Measurements from ENCODE around the gene CRYBG2.
"Not testable (repeated sequence)": the region's sequence is repeated elsewhere in the genome, so short reads cannot be mapped to it uniquely, and the experiment has no call there.

CRYBG2 gene

GRCh38 chr1:26387447-26387846, 33.5 kb upstream of the CRYBG2 start:
- 92 to 93% methylated on average over 7 of the region's 7 CpGs for WGBS, 2 experiments
- Histone ChIP-seq H3K27me3 (ENCODE audit: control insufficient read depth, insufficient read depth, low read length, poor library complexity, severe bottlenecking) (no peaks in the 10 kb centered on the region), H3K4me3 (ENCODE audit: insufficient read depth, low read depth, low read length) (no peak overlapping the region), H3K9me3 (ENCODE audit: control insufficient read depth, low read length) (no peaks in the 10 kb centered on the region), H3K27ac (ENCODE audit: insufficient read depth, low read depth, low read length, poor library complexity, severe bottlenecking) (no peak overlapping the region), H3K4me1 (ENCODE audit: control insufficient read depth, insufficient read depth, low read length) (peaks cover 13% of the 10 kb centered on the region), H3K36me3 (ENCODE audit: control insufficient read depth, insufficient read depth, low read length) (no peaks in the 10 kb centered on the region)

- H3K27me3 ChIP-seq (ENCODE audit: control insufficient read depth, insufficient read depth, low read length, poor library complexity, severe bottlenecking); H3K4me1 ChIP-seq (ENCODE audit: control insufficient read depth, insufficient read depth, low read length); H3K4me3 ChIP-seq (ENCODE audit: insufficient read depth, low read depth, low read length); H3K36me3 ChIP-seq (ENCODE audit: control insufficient read depth, insufficient read depth, low read length); H3K9me3 ChIP-seq (ENCODE audit: control insufficient read depth, low read length); H3K27ac ChIP-seq (ENCODE audit: insufficient read depth, low read depth, low read length, poor library complexity, severe bottlenecking): not testable (repeated sequence)
- WGBS, 2 experiments = 90 to 93% methylated on average over 3 of the region's 3 CpGs
These were observed 31.1 kb upstream of the CRYBG2 start for GRCh38 chr1:26385063-26385462.

DNA sequence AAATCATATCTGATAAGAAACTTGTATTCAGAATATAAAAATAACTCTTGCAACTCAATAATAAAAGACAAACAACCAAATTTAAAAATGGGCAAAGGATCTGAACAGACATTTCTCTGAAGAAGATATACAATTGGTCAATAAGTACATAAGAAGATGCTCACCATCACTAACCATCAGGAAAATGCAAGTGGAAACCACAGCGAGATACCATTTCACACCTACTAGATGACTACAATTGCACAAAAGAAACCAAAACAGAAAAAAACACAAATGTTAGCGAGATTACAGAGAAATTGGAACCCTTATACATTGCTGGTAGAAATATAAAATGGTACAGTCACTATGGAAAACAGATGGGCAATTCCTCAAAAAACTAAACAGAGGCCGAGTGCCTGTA, 30.1 kb upstream of the CRYBG2 start:
- WGBS, 2 experiments = 88 to 94% methylated on average over 3 of the region's 3 CpGs
- Histone ChIP-seq H3K27me3 (ENCODE audit: control insufficient read depth, insufficient read depth, low read length, poor library complexity, severe bottlenecking) (no peaks in the 10 kb centered on the region), H3K9me3 (ENCODE audit: control insufficient read depth, low read length) (no peaks in the 10 kb centered on the region), H3K4me3 (ENCODE audit: insufficient read depth, low read depth, low read length) (no peak overlapping the region), H3K4me1 (ENCODE audit: control insufficient read depth, insufficient read depth, low read length) (no peaks in the 10 kb centered on the region), H3K36me3 (ENCODE audit: control insufficient read depth, insufficient read depth, low read length) (no peaks in the 10 kb centered on the region), H3K27ac (ENCODE audit: insufficient read depth, low read depth, low read length, poor library complexity, severe bottlenecking) (no peak overlapping the region)

GRCh38 chr1:26378879-26379251, 24.9 kb upstream of the CRYBG2 start:
- Histone ChIP-seq H3K27me3 (ENCODE audit: control insufficient read depth, insufficient read depth, low read length, poor library complexity, severe bottlenecking) (no peaks in the 10 kb centered on the region), H3K27ac (ENCODE audit: insufficient read depth, low read depth, low read length, poor library complexity, severe bottlenecking) (no peak overlapping the region), H3K4me1 (ENCODE audit: control insufficient read depth, insufficient read depth, low read length) (no peaks in the 10 kb centered on the region), H3K9me3 (ENCODE audit: control insufficient read depth, low read length) (no peaks in the 10 kb centered on the region), H3K4me3 (ENCODE audit: insufficient read depth, low read depth, low read length) (no peak overlapping the region), H3K36me3 (ENCODE audit: control insufficient read depth, insufficient read depth, low read length) (no peaks in the 10 kb centered on the region)
- 86 to 96% methylated on average over 3 of the region's 3 CpGs for WGBS, 2 experiments

DNA sequence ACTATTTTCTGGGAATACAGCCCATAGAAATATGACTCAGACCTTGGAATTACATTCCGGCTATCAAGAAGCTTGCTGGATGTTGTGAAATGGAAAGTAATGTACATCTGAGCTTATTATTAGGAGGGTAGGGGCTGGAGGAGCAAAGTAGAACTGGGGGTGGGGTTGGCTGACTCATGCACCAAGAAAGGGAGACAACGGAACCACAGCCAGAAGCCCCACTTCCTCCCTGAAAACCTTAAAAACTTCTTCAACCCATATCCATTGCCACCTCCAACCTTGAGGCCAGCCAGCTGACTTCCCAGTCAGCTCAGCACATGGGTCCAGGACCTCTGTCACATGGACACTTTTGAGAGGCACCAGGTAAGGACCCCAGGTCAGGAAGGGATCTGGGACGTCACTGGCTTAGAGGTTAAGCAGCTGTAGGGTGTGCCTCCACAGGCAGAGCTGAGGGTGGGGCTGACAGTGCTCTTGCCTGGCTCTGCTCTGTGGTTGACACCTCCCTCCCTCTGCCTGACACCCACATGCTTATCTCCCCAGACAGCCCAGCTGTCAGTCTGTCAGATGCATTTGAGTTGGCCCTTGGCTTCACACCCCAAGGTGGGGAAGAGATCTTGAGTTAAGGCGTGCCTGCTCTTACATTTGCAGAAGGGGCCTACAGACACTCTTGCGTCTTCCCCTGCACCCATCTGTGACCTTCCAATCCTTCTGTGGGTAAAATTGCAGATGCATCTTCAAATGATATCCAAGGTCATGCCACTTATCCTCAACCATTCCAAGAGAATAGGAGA, 24.4 kb upstream of the CRYBG2 start:
- Histone ChIP-seq H3K27ac (ENCODE audit: insufficient read depth, low read depth, low read length, poor library complexity, severe bottlenecking) (no peak overlapping the region), H3K4me3 (ENCODE audit: insufficient read depth, low read depth, low read length) (no peak overlapping the region)
- WGBS, 2 experiments = 85 to 87% methylated on average over 5 of the region's 5 CpGs

DNA sequence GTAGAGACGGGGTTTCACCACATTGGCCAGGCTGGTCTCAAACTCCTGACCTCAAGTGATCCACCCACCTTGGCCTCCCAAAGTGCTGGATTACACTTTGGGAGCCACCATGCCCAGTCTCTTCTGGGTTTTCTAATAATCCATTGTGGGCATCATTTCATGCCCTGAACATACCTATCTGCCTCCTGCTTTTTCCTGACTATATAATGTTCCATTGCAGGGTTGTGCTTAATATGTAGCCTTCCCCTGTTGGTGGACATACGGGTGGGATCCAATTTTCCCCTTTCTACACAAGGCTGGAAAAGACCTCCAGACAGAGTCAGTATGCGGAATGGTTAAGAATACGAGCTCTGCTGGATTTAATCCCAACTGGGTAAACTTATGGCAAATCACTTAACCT, 22.1 kb upstream of the CRYBG2 start:
- Histone ChIP-seq H3K4me1 (ENCODE audit: control insufficient read depth, insufficient read depth, low read length) (no peaks in the 10 kb centered on the region), H3K36me3 (ENCODE audit: control insufficient read depth, insufficient read depth, low read length) (no peaks in the 10 kb centered on the region), H3K4me3 (ENCODE audit: insufficient read depth, low read depth, low read length) (no peak overlapping the region), H3K27me3 (ENCODE audit: control insufficient read depth, insufficient read depth, low read length, poor library complexity, severe bottlenecking) (no peaks in the 10 kb centered on the region), H3K9me3 (ENCODE audit: control insufficient read depth, low read length) (no peaks in the 10 kb centered on the region), H3K27ac (ENCODE audit: insufficient read depth, low read depth, low read length, poor library complexity, severe bottlenecking) (no peak overlapping the region)
- WGBS, 2 experiments = 92 to 93% methylated on average over 4 of the region's 4 CpGs

More for the DNA sequence above, 24.4 kb upstream of the CRYBG2 start:
- Histone ChIP-seq H3K27me3 (ENCODE audit: control insufficient read depth, insufficient read depth, low read length, poor library complexity, severe bottlenecking) (no peaks in the 10 kb centered on the region), H3K36me3 (ENCODE audit: control insufficient read depth, insufficient read depth, low read length) (no peaks in the 10 kb centered on the region), H3K9me3 (ENCODE audit: control insufficient read depth, low read length) (no peaks in the 10 kb centered on the region), H3K4me1 (ENCODE audit: control insufficient read depth, insufficient read depth, low read length) (no peaks in the 10 kb centered on the region)

GRCh38 chr1:26375081-26375480, 21.2 kb upstream of the CRYBG2 start:
- Histone ChIP-seq H3K9me3 (ENCODE audit: control insufficient read depth, low read length) (no peaks in the 10 kb centered on the region), H3K4me3 (ENCODE audit: insufficient read depth, low read depth, low read length) (no peak overlapping the region), H3K36me3 (ENCODE audit: control insufficient read depth, insufficient read depth, low read length) (no peaks in the 10 kb centered on the region), H3K27me3 (ENCODE audit: control insufficient read depth, insufficient read depth, low read length, poor library complexity, severe bottlenecking) (no peaks in the 10 kb centered on the region), H3K4me1 (ENCODE audit: control insufficient read depth, insufficient read depth, low read length) (no peaks in the 10 kb centered on the region), H3K27ac (ENCODE audit: insufficient read depth, low read depth, low read length, poor library complexity, severe bottlenecking) (no peak overlapping the region)
- WGBS, 2 experiments = 85 to 88% methylated on average over 6 of the region's 6 CpGs

DNA sequence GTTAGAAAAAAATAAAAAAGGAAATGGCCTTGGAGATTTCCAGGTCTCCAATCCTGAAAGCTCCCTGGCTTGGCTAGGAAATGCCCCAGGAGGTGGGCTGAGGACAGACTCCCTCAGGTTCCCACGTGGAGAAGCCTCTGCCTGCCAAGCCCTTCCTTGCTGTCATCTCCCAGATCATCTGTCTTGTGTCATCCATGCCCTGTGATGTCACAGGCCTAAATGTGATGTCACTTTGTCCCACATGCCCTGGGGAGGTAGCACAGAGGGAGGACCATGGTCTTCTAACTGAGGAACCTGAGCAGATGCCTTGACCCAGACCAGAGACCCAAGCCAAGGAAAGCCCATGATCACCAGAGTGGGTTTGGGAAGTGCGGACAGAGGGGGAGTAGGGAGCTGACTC, 20.4 kb upstream of the CRYBG2 start:
- H3K9me3 ChIP-seq (ENCODE audit: control insufficient read depth, low read length); H3K4me3 ChIP-seq (ENCODE audit: insufficient read depth, low read depth, low read length); H3K27ac ChIP-seq (ENCODE audit: insufficient read depth, low read depth, low read length, poor library complexity, severe bottlenecking); H3K4me1 ChIP-seq (ENCODE audit: control insufficient read depth, insufficient read depth, low read length); H3K27me3 ChIP-seq (ENCODE audit: control insufficient read depth, insufficient read depth, low read length, poor library complexity, severe bottlenecking); H3K36me3 ChIP-seq (ENCODE audit: control insufficient read depth, insufficient read depth, low read length): not testable (repeated sequence)
- 50 to 56% methylated on average over 2 of the region's 2 CpGs for WGBS, 2 experiments

DNA sequence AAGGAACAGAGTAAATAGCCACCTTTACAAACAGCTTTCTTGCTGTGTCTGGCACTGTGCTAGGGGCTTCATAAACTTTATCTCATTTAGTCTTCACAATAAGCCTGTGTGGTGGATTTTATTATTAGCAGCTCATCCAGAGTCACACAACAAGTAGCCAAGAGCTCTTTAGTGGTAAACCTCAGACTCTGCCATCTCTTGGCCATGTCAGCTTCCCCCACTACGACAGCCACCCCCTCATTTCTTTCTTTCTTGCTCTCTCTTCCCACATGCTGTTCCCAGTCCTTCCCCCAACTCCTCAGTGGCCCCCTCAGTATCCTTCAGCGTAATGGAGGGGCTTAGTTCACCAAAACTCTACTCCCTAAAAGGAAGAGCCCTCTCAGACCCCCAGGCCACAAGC, 19.9 kb upstream of the CRYBG2 start:
- Histone ChIP-seq H3K36me3 (ENCODE audit: control insufficient read depth, insufficient read depth, low read length) (no peaks in the 10 kb centered on the region), H3K9me3 (ENCODE audit: control insufficient read depth, low read length) (no peaks in the 10 kb centered on the region), H3K4me1 (ENCODE audit: control insufficient read depth, insufficient read depth, low read length) (no peaks in the 10 kb centered on the region), H3K27me3 (ENCODE audit: control insufficient read depth, insufficient read depth, low read length, poor library complexity, severe bottlenecking) (no peaks in the 10 kb centered on the region), H3K27ac (ENCODE audit: insufficient read depth, low read depth, low read length, poor library complexity, severe bottlenecking) (no peak overlapping the region), H3K4me3 (ENCODE audit: insufficient read depth, low read depth, low read length) (no peak overlapping the region)
- 54 to 61% methylated on average over 2 of the region's 2 CpGs for WGBS, 2 experiments

GRCh38 chr1:26373281-26373680, 19.4 kb upstream of the CRYBG2 start:
- Histone ChIP-seq H3K36me3 (ENCODE audit: control insufficient read depth, insufficient read depth, low read length) (no peaks in the 10 kb centered on the region), H3K27me3 (ENCODE audit: control insufficient read depth, insufficient read depth, low read length, poor library complexity, severe bottlenecking) (no peaks in the 10 kb centered on the region), H3K4me1 (ENCODE audit: control insufficient read depth, insufficient read depth, low read length) (no peaks in the 10 kb centered on the region), H3K9me3 (ENCODE audit: control insufficient read depth, low read length) (no peaks in the 10 kb centered on the region), H3K4me3 (ENCODE audit: insufficient read depth, low read depth, low read length) (no peak overlapping the region), H3K27ac (ENCODE audit: insufficient read depth, low read depth, low read length, poor library complexity, severe bottlenecking) (no peak overlapping the region)
- WGBS, 2 experiments = 94% methylated on average over 4 of the region's 4 CpGs

DNA sequence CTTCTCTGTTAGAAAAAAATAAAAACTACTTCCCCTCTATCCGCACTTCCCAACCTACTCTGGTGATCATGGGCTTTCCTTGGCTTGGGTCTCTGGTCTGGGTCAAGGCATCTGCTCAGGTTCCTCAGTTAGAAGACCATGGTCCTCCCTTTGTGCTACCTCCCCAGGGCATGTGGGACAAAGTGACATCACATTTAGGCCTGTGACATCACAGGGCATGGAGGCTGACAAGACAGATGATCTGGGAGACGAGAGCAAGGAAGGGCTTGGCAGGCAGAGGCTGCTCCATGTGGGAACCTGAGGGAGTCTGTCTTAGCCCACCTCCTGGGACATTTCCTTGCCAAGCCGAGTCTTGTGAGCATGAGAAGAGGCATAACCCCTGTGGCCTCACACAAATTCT, 18.7 kb upstream of the CRYBG2 start, which contains the start of gene ZNF683:
Gene ZNF683, minus strand, starts transcription at position 140 of the 400 bp plus-strand sequence. CDS start 4,179 bp downstream, outside the sequence.
- 87 to 89% methylated on average over 3 of the region's 3 CpGs for WGBS, 2 experiments
- not testable (repeated sequence) for H3K36me3 ChIP-seq (ENCODE audit: control insufficient read depth, insufficient read depth, low read length); H3K4me3 ChIP-seq (ENCODE audit: insufficient read depth, low read depth, low read length); H3K4me1 ChIP-seq (ENCODE audit: control insufficient read depth, insufficient read depth, low read length); H3K27ac ChIP-seq (ENCODE audit: insufficient read depth, low read depth, low read length, poor library complexity, severe bottlenecking); H3K27me3 ChIP-seq (ENCODE audit: control insufficient read depth, insufficient read depth, low read length, poor library complexity, severe bottlenecking); H3K9me3 ChIP-seq (ENCODE audit: control insufficient read depth, low read length)
